Ishikawa (cell line): ENCODE results near the gene BCAN.

Experiments used
- CEBPB ChIP-seq: IDR thresholded peaks from 2 replicates; pipeline ENCODE4 v1.6.1; 2012
- EGR1 ChIP-seq: IDR thresholded peaks from 2 replicates; pipeline ENCODE4 v1.6.1; 2012
- EP300 ChIP-seq: IDR thresholded peaks from 2 replicates; pipeline ENCODE4 v1.6.1; 2012; ENCODE audit warnings: borderline replicate concordance
- FOXM1 ChIP-seq: IDR thresholded peaks from 2 replicates; pipeline ENCODE4 v1.6.1; 2012; ENCODE audit warnings: low read depth, borderline replicate concordance
- RAD21 ChIP-seq: IDR thresholded peaks from 2 replicates; pipeline ENCODE4 v1.6.1; 2012; ENCODE audit warnings: low read depth
- TAF1 ChIP-seq: IDR thresholded peaks from 2 replicates; pipeline ENCODE4 v1.6.1; 2012; ENCODE audit warnings: low read depth, mild to moderate bottlenecking
- TF ChIP-seq, protein P1 (sequence below): IDR thresholded peaks from 2 replicates; pipeline ENCODE4 v1.6.1; 2012; ENCODE audit warnings: low read depth, mild to moderate bottlenecking
- TF ChIP-seq, protein P2 (sequence below): IDR thresholded peaks from 2 replicates; pipeline ENCODE4 v1.6.1; 2012

DNA sequence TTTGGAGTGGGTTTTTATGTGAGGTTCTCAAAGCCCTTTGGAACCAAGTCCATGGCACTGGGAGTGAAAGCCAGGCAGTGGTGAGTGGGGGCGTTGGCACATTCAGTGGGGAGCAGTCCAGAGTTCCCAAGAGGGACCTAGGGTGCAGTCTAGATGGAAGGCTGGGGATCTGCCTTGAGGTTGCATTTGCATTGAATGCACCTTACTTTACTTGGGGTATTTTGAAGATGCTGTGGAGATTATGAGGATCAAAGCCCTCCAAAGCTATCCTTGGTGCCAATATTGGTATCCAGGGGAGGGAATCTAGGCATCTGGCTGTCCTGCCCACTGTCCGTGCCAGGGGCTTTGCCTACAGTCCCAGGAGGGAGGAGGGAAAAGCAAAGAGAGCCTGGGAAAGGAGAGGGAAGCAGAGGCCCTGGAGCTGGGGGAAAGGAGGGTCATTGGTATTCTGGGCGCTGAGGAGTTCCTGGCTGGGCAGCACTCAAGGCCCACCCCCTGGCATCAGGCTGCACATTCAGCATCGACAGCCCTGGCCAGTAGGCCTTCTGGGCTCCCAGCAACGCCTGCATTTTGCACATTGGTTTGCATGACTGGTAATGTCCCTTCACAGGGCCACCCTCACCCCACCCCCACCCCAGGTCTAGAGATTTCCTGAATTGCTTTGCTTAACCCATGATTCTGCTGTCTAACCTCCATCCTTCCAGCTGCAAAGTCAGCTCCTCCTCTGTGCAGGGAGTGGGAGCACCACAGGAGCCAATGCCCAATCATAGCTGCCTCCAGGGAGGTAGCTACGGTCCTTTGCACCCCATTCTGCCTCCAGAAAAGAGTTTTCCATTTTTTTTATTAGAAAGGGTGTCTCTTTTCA lies 843 bp upstream of the BCAN start:
- TF ChIP-seq, protein P1, sequence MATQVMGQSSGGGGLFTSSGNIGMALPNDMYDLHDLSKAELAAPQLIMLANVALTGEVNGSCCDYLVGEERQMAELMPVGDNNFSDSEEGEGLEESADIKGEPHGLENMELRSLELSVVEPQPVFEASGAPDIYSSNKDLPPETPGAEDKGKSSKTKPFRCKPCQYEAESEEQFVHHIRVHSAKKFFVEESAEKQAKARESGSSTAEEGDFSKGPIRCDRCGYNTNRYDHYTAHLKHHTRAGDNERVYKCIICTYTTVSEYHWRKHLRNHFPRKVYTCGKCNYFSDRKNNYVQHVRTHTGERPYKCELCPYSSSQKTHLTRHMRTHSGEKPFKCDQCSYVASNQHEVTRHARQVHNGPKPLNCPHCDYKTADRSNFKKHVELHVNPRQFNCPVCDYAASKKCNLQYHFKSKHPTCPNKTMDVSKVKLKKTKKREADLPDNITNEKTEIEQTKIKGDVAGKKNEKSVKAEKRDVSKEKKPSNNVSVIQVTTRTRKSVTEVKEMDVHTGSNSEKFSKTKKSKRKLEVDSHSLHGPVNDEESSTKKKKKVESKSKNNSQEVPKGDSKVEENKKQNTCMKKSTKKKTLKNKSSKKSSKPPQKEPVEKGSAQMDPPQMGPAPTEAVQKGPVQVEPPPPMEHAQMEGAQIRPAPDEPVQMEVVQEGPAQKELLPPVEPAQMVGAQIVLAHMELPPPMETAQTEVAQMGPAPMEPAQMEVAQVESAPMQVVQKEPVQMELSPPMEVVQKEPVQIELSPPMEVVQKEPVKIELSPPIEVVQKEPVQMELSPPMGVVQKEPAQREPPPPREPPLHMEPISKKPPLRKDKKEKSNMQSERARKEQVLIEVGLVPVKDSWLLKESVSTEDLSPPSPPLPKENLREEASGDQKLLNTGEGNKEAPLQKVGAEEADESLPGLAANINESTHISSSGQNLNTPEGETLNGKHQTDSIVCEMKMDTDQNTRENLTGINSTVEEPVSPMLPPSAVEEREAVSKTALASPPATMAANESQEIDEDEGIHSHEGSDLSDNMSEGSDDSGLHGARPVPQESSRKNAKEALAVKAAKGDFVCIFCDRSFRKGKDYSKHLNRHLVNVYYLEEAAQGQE = no peak
- TF ChIP-seq RAD21 = no peak
- TF ChIP-seq CEBPB = no peak
- TF ChIP-seq EP300 = no peak
- TF ChIP-seq FOXM1 = no peak
- TF ChIP-seq TAF1 = no peak
- TF ChIP-seq, protein P2, sequence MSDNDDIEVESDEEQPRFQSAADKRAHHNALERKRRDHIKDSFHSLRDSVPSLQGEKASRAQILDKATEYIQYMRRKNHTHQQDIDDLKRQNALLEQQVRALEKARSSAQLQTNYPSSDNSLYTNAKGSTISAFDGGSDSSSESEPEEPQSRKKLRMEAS = no peak
- no peak for TF ChIP-seq EGR1
